Hepatocyte (in vitro differentiated cells): ENCODE data around the gene PEX1. TPM values are rescaled to one million over a fixed set of nuclear protein-coding genes. Genes with fewer than 3 reads are reported as not detected.

Experiments
- DNase-seq: peaks from one replicate; pipeline ENCODE4 v3.0.0-alpha.2; 2016; ENCODE audit warnings: low spot score
- H2AFZ ChIP-seq: fragments of 200-600 bp; sonication (generic); 2 replicates; pipeline ENCODE4 v1.6.0; 2016; ENCODE audit warnings: antibody characterized with exemption, mild to moderate bottlenecking
- H3K27ac ChIP-seq: fragments of 200-600 bp; sonication (generic); 2 replicates; pipeline ENCODE4 v1.5.1; 2016; ENCODE audit warnings: mild to moderate bottlenecking
- H3K27me3 ChIP-seq: fragments of 200-600 bp; sonication (generic); 2 replicates; pipeline ENCODE4 v1.6.1; 2016
- H3K36me3 ChIP-seq: fragments of 200-600 bp; sonication (generic); replicated peaks from 2 replicates; pipeline ENCODE4 v1.5.1; 2016; ENCODE audit warnings: low read depth; ENCODE audit not compliant: insufficient read depth
- H3K4me1 ChIP-seq: fragments of 200-600 bp; sonication (generic); 2 replicates; pipeline ENCODE4 v1.5.1; 2016; ENCODE audit warnings: mild to moderate bottlenecking, moderate library complexity; ENCODE audit not compliant: insufficient read depth
- H3K4me2 ChIP-seq: fragments of 200-600 bp; sonication (generic); 2 replicates; pipeline ENCODE4 v1.6.0; 2016
- H3K4me3 ChIP-seq: fragments of 200-600 bp; sonication (generic); 2 replicates; pipeline ENCODE4 v1.5.1; 2016; ENCODE audit warnings: mild to moderate bottlenecking
- H3K79me2 ChIP-seq: fragments of 200-600 bp; sonication (generic); 2 replicates; pipeline ENCODE4 v1.6.0; 2017; ENCODE audit warnings: mild to moderate bottlenecking
- H3K9me2 ChIP-seq: fragments of 200-600 bp; sonication (generic); replicated peaks from 2 replicates; pipeline ENCODE4 v1.6.0; 2017; ENCODE audit warnings: mild to moderate bottlenecking; ENCODE audit not compliant: insufficient read depth
- H3K9me3 ChIP-seq: fragments of 200-600 bp; sonication (generic); 2 replicates; pipeline ENCODE4 v1.5.1; 2016; ENCODE audit warnings: low read depth, mild to moderate bottlenecking
- H4K20me1 ChIP-seq: fragments of 200-600 bp; sonication (generic); 2 replicates; pipeline ENCODE4 v1.6.0; 2016; ENCODE audit warnings: mild to moderate bottlenecking; ENCODE audit not compliant: insufficient read depth, poor library complexity, severe bottlenecking
- EZH2 ChIP-seq: fragments of 200-600 bp; sonication (generic); IDR thresholded peaks from 2 replicates; pipeline ENCODE4 v1.6.1; 2016; ENCODE audit warnings: antibody characterized with exemption, mild to moderate bottlenecking, borderline replicate concordance
- EZH2phosphoT487 ChIP-seq: fragments of 200-600 bp; sonication (generic); IDR thresholded peaks from one replicate; pipeline ENCODE4 v1.6.1; 2018; ENCODE audit warnings: antibody characterized with exemption, mild to moderate bottlenecking, low read depth, moderate library complexity; ENCODE audit not compliant: unreplicated experiment, severe bottlenecking
- WGBS: methylation state at CpG from one replicate; pipeline ENCODE4 v1.1.6; 2016; ENCODE audit warnings: low lambda C conversion rate; ENCODE audit errors: missing lambda C conversion rate; 5-methylcytosine and 5-hydroxymethylcytosine counted together
- polyA plus RNA-seq: library from polyadenylated mRNA; unstranded; fragments of >200 nt; fragmentation: Nextera tagmentation; extraction: Ambion mirVana; gene quantifications from 2 replicates; pipeline ENCODE4 v1.2.1, GENCODE V29; 2016
- total RNA-seq: library from RNA; depleted of rRNA; stranded (reverse); fragments of >200 nt; gene quantifications from 2 replicates; pipeline ENCODE4 v1.2.3, GENCODE V29; 2014
- TF ChIP-seq, protein P1 (sequence below): fragments of 200-600 bp; sonication (generic); IDR thresholded peaks from 2 replicates; pipeline ENCODE4 v1.5.1; 2016; ENCODE audit warnings: antibody characterized with exemption, mild to moderate bottlenecking; ENCODE audit not compliant: poor library complexity

The PEX1 gene
- total and polyA plus RNA-seq, 2 experiments from 2014 or later: 10.6 to 23.2 TPM

DNA sequence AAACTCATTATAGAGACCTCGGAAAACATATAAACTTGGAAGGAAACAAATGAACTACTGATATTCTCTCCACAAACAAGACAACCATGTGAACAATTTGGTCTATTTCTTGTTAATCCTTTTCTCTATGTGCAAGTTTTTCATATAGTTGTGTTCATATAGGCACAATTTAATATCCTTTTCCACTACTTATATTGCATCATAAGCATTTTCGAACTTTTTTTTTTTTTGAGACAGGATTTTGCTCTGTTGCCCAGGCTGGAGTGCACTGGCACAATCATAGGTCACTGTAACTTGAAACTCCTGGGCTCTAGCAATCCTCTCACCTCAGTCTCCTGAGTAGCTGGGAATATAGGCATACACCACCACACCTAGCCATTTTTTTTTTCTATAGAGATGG is 5.2 kb downstream of the PEX1 start:
- H3K27me3 ChIP-seq: no peaks in the 10 kb centered on the region
- no peaks in the 10 kb centered on the region for H3K9me3 ChIP-seq
- H2AFZ ChIP-seq: no peak overlapping the region
- WGBS: 95% methylated on average over 2 of the region's 2 CpGs
- DNase-seq: no peak
- H4K20me1 ChIP-seq: no peaks in the 10 kb centered on the region
- no peaks in the 10 kb centered on the region for H3K9me2 ChIP-seq
- peaks cover 7% of the 10 kb centered on the region for H3K4me1 ChIP-seq
- H3K4me2 ChIP-seq: no peak overlapping the region
- no peaks in the 10 kb centered on the region for H3K36me3 ChIP-seq
- no peak overlapping the region for H3K27ac ChIP-seq
- TF ChIP-seq EZH2 (no peak), EZH2phosphoT487 (no peak)
- TF ChIP-seq, protein P1, sequence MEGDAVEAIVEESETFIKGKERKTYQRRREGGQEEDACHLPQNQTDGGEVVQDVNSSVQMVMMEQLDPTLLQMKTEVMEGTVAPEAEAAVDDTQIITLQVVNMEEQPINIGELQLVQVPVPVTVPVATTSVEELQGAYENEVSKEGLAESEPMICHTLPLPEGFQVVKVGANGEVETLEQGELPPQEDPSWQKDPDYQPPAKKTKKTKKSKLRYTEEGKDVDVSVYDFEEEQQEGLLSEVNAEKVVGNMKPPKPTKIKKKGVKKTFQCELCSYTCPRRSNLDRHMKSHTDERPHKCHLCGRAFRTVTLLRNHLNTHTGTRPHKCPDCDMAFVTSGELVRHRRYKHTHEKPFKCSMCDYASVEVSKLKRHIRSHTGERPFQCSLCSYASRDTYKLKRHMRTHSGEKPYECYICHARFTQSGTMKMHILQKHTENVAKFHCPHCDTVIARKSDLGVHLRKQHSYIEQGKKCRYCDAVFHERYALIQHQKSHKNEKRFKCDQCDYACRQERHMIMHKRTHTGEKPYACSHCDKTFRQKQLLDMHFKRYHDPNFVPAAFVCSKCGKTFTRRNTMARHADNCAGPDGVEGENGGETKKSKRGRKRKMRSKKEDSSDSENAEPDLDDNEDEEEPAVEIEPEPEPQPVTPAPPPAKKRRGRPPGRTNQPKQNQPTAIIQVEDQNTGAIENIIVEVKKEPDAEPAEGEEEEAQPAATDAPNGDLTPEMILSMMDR: no peak
- H3K79me2 ChIP-seq: peaks cover 47% of the 10 kb centered on the region
- H3K4me3 ChIP-seq: no peak overlapping the region

- Histone ChIP-seq H3K4me2 (no peak overlapping the region), H2AFZ (no peak overlapping the region), H3K4me3 (no peak overlapping the region), H3K79me2 (peaks cover 23% of the 10 kb centered on the region), H3K9me2 (no peaks in the 10 kb centered on the region), H3K4me1 (no peaks in the 10 kb centered on the region), H3K27me3 (no peaks in the 10 kb centered on the region), H3K36me3 (peaks cover 7% of the 10 kb centered on the region), H3K9me3 (no peaks in the 10 kb centered on the region), H4K20me1 (no peaks in the 10 kb centered on the region), H3K27ac (no peak overlapping the region)
- no peak for TF ChIP-seq EZH2
- TF ChIP-seq, protein P1: no peak
- TF ChIP-seq EZH2phosphoT487: no peak
- WGBS: 80% methylated on average over 1 of the region's 1 CpG
- no peak for DNase-seq
These were observed 8.3 kb downstream of the PEX1 start for GRCh38 chr7:92520024-92520423.

DNA sequence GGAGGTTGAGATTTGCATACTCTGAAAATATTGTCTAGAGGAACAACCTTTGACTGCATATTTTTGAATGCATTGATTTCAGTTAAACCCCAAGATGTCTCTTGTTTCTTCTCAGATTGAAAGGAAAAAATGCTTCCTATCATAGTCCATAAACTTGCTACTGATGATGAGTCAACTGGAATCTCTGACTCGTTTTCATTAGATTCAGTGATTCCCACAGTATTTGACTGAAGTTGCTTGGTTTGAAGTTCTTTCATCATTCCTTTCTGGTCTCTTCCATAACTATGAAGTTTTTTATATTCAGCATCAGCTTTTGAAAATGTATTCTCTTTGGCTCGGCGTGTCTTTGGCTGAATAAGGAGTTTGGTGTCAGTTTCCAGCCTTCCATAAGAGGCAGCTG is 10.7 kb downstream of the PEX1 start:
- Histone ChIP-seq H3K4me2 (no peak overlapping the region), H3K4me1 (no peaks in the 10 kb centered on the region), H4K20me1 (no peaks in the 10 kb centered on the region), H3K79me2 (peaks cover 5% of the 10 kb centered on the region), H3K27ac (no peak overlapping the region), H3K27me3 (no peaks in the 10 kb centered on the region), H3K36me3 (peaks cover 7% of the 10 kb centered on the region), H3K9me2 (no peaks in the 10 kb centered on the region), H3K9me3 (no peaks in the 10 kb centered on the region), H2AFZ (no peak overlapping the region), H3K4me3 (no peak overlapping the region)
- TF ChIP-seq EZH2phosphoT487 (no peak), EZH2 (no peak)
- TF ChIP-seq, protein P1: no peak
- 92% methylated on average over 3 of the region's 3 CpGs for WGBS
- DNase-seq: no peak
